ENCODE data around the gene SMIM29.

Gene SMIM29

DNA sequence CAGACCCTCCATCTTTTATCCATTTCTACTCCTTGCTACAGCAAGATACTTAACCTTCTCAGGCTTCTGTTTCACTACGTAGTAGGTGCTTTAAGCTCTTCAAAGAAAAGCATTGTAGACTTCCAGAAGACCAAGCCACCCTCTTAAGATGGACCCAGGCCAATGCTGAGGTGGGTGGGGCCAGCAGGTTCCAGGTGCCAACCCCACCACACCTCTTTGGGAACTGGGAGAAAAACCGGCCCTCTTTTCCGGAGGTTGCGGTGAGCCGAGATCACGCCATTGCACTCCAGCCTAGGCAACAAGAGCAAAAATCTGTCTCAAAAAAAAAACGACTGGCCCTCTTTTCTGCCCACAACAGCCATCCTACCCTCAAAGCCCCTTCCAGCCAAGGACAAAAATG is 22.7 kb downstream of the SMIM29 start:
- no peak for DNase-seq

DNA sequence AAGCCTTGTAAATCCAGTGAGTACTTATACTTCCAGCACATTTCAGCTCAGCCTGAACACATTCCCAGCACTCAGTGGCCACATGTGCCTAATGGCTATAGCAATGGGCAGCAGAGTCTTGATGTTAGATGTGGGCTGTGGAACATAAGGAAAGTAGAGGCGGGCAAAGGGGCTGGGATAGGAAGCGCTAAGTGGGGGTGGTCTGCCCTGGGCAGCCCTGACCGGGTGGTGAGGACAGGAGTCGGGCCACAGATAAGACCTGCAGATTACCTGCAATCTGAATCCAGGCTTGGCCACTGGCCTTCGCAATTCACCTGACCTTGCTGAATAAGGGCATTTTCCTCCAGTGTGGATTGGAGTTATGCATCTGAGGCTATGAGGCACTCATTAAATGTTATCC is 23.3 kb downstream of the SMIM29 start:
- DNase-seq, result no peak

DNA sequence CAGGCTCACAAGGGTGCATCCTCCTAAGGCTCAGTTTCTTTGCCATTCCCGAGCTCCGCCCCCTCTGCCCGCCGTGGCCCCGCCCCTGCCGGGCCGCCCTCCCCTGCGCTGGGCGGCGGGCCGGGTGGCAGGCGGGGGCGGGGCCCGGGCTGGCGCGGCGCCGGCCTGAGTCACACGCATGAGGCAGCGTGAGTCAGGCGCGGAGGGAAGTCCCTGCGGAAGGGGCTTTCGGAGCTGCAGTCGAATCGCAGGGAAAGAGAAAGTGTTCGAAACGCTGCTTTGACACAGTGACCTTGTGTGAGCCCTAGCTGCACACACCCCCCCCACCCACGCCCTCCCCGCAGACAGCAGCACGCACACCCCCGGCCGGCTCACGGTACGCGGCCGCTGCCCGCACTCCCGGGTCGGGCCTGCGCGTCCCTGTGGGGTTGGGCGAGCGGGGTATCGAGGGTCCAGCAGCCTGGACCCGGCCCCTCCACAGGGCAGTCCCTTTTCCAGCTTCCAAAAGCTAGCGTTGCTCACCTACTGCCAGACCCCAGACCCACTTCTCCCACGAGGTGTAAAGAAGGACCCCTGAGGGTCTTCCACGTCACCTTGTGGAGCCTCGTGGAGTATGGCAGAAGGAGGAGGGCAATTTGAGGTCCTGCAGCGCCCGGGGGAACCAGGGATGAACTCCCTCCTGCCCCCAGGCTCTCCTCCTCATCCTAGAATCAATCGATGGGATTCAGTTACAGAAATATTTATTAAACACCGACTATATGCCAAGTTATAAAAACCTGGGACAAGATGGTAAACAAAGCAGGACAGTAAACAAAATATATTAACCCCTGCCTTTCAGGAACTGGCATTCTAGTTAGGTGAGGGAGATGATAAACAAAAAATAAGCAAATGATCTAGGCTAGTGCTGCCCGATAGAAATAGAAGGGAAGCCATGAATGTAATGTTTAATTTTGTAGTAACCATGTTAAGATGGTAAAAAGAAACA is 24.6 kb downstream of the SMIM29 start:
- DNase-seq, result peak; percentile 94

DNA sequence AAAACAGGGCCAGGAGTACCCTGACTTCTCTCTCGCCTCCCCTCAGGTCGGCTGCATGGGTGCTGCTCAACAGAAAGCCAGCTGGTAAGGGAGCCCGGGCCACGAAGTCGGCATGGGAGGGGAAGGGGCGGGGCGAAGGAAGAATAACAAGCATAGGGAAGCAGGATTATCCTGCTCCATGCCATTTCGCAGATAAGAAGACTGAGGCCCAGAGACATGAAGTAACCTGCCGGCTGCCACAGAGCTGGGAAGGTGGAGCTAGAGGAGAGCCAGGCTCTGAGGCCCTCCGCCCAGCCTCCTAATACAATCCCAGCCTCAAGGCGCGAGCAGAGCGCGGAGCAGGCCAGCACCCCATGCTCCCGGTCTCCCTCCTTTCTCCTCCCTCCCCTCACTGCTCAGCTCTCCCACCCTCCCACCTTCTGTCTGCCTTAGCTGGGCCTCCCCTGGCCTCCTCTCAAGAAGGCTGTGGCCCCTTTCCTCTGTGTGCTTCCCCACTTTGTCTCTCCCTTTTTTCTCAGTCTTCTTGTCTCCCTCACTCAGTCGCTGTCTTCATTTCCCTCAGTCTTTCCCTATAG is 25.3 kb downstream of the SMIM29 start:
- DNase-seq, result no peak

DNA sequence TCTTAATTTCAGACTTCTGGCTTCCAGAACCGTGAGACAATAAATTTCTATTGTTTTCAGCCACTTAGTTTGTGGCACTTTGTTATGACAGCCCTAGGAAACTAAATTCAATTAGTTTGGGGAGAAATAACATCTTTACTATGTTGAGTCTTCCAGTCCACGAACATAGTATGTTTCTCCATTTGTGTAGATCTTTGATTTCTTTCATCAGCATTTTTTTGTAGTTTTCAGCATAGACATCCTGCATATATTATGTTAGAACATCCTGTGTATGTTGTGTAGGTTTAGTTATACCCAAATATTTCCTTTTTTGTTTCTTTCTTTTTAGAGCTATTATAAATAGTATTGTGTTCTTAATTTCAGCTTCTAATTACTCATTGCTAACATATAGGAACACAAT is 30.1 kb downstream of the SMIM29 start:
- no peak for DNase-seq

DNA sequence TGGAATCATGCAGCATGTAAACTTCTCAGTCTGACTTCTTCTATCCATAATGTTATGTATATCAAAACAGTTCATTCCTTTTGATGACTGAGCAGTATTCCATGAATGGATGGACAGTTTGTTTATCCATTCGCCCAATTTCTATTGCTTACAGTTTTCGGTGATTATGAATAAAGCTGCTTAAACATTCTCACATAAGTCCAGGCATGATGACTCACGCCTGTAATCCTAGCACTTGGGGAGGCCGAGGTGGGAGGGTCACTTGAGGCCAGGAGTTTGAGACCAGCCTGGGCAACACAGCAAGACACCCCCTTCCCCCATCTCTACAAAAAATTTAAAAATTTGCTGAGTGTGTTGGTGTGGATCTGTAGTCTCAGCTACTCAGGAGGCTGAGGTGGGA is 35.0 kb downstream of the SMIM29 start:
- peak; percentile 27 for DNase-seq

DNA sequence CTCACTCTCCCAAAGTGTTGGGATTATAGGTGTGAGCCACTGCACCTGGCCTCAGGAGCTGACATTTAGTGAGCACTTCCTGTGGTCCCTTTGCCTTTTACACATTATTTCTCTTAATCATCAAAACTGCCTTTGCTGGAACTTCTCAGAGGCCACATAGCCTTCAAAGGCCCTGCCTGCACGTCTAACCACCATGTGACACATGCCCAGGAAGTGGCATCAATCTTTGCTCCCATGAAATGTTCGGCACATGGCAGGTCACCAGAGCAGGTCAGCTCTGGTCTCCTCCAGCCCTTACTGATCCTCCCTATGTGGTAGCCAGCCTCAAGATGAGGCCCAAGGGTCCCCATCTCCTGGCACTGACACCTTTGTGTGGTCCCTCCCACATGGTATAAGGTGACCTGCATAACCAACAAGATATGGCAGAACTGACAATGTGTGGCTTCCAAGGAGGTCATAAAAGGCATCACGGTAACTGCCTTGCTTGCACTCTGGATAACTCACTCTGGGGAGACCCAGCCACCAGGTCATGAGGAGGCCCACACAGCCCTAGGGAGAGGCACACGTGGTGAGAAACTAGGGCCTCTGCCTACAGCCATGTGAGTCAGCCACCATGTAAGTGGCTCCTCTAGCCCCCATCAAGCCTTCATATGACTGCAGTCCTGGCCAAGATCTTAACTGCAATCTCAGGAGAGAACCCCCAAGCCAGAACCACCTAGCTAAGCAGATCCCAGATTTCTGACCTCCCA is 40.9 kb downstream of the SMIM29 start:
- no peak for DNase-seq

DNA sequence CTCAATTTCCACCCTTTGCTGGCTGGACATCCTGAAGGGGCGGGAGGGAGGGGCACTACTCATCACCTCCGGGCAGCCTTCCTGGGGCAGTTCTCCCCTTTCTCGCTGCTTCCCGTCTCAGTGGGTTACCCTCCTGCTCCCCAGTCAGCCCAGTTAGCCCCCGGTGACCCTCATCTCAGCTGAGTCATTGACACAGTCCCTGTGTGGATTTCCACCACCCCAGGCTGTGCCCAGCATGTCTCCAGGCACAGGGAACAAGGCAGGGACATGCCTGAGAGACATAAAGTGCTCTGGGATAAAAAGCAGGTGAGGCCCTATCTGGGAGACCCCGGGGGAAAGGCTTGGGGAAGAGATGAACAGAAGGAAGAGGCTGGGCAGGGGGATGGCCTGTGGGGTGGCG is 42.1 kb downstream of the SMIM29 start:
- no peak for DNase-seq

DNA sequence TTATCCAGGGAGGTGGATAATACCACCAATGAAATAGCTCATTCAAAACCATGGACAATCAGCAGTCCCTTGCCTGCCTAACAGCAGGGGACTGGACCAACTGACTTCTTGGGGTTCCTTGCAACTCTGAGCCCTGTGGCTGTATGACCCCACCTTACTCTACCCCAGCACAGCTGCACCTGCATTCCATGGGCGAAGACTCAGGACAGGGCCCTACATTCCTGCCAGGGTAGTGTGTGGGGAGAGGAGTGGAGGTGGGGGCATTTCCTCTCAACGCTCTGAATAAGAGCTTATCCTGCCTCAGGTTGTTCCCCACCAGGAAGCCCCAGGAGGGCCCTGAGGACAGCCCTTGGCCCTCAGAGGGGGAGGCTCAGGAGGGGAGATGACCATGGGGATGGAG is 42.9 kb downstream of the SMIM29 start:
- DNase-seq, result no peak

DNA sequence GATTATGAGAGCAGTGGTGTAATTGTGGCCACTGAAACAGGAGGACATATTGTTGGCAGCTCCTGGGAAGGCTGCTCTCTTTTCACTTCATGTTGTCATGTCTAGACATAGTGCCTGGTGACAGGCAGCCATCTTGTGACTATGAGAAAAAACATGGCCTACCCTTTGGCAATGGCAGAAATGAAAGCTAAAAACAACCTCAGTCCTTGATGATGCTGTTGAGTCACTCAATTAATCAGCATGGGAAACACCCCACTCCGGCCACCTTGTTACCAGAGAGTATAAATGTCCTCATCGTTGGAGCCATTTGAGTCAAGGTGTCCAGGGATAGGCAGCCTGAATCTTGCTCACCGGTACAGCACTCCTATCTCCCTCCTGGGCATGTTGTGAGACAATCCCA is 43.3 kb downstream of the SMIM29 start:
- no peak for DNase-seq

DNA sequence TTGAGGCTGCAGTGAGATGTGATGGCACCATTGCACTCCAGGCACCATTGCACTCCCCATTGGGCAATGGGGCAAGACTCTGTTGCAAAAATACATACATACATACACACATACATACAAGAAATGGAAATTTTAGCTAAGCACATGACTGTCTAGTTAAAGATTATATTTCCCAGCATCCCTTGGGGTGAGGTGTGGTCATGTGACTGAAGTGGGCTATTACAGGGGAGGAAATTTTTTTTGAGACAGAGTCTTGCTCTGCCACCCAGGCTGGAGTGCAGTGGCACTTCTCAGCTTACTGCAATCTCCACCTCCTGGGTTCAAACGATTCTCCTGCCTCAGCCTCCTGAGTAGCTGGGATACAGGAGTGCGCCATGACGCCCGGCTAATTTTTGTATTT is 44.1 kb downstream of the SMIM29 start:
- no peak for DNase-seq

DNA sequence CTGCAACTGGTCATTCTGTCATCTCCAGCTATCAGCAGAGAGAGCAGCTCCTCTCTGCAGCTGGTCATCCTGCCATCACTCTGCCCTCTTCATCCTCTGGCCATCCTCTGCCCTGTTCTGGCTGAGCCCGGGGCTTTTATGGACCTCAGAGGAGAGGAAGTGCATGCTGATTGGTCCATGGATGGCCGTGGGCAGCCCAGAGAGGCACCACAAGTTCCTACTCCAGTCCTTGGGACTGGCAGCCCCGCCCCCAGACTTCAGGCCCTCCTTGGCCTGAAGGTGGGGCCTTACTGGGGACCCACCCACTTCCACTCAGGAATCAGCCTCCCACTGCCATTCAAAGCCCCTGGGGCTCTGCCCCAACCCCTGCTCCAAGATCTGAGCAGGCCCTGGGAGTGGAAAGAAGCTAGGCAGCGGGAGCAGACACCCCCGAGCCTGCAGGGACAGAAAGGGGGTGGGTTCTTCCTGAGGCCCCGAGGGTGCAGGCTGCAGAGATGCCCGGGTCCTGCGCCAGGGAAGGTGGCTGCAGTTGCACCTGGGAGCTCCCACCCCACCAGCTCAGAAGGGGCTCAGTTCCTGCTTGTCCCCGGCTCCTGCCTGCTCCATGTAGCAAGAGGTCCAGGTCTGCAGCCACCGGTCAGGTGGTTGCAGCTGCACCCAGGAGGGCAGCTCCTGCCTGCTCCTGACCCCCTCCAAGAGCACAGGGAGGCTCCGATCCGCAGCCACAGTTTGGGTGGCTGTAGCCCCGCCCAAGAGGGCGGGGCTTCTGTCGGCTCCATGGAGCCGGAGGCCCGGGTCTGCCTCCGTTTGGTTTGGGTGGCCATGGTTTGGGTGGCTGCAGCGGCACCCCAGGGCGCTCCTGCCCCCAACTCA is 46.2 kb downstream of the SMIM29 start:
- DNase-seq, result no peak

DNA sequence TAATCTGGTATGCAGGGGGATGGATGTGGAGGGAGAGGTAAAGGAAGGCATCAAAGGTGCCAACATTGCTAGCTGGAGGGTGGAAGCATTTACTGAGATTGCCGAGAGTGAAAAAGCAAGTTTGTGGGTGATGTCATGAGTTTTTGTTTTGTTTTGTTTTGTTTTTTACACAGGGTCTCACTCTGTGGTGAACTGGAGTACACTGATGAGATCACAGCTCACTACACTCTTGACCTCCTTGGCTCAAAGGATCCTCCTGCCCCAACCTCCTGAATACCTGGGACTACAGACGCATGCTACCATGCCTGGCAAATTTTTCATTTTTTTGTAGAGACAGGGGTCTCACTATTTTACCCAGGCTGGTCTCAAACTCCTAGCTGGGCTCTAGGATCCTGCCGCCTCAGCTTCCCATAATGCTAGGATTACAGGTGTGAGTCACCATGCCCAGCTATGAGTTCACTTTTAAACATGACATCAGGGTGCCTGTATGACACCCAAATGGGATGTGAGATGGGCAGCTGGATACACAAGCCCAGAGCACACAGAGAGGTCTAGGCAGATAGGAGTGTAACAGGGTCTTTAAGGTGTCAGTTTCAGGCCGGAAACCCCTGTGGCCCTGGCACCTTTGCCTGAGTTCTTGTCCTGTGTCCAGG is 47.2 kb downstream of the SMIM29 start:
- peak; percentile 16 for DNase-seq

DNA sequence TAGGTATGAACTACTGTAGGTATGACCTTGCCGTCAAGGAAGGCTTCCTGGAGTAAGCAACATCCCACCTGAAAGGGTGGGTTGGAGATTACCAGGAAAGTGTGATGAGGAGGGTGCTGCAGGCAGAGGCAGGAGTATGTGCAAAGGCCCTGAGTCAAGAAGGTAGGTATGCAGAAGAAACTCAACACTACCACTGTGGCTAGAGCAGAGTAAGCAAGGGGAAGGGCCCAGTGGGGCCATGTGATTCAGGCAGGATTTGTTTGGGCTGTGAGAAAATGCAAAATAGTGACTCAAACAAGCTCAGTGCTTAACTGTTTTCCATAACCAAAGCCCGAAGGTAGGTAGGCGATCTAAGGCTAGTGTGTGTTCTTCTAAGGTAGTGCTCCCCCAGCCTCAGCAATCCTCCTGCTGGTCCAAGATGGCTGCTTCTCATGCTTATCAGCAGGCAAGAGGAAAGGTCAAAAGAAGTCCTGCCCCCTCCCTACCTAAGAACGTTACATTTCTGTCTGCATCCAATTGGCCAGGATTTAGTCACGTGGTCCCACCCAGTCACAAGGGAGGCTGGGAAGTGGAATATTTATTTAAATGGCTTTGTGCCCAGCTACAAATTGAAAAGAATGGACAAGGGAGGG is 48.4 kb downstream of the SMIM29 start:
- DNase-seq, result peak; percentile 21

DNA sequence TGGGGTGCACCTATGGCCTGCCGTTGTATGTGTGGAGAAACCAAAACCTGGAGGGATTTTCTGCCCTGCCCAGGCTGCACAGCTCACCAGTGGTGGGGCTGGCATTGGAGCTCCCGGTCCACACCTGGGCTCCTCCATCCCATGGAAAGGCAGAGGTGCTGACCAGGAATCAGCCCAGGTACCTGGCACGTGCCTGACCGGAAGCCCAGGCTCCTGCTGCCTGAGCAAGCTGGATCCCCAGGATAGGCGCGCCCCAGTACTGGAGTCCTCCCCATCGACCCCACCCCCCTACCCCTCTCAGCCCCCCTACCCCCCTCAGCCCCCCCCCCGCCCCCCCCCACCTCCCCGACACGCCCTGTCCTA is 52.0 kb downstream of the SMIM29 start:
- DNase-seq, result no peak
